Trophoblast cell (in vitro differentiated cells and primary cell): Measurements from ENCODE around the gene MAD2L2.
A peak's percentile ranks its signal among the peaks of the same experiment; 100 is the strongest.

Experiments
- DNase-seq, 2 donors: peaks; one replicate each; pipeline ENCODE4 v3.0.0-alpha.2; 2016
- H2AFZ ChIP-seq: 2 replicates; pipeline ENCODE4 v1.6.1; 2013; ENCODE audit warnings: low read length, moderate library complexity, mild to moderate bottlenecking; ENCODE audit not compliant: insufficient read depth, poor library complexity
- H2AK5ac ChIP-seq: 2 replicates; pipeline ENCODE4 v1.6.1; 2013; ENCODE audit warnings: mild to moderate bottlenecking, low read length
- H2BK120ac ChIP-seq: 2 replicates; pipeline ENCODE4 v1.6.1; 2013; ENCODE audit warnings: low read length, mild to moderate bottlenecking, moderate library complexity; ENCODE audit not compliant: insufficient read depth, poor library complexity
- H2BK12ac ChIP-seq: 2 replicates; pipeline ENCODE4 v1.6.1; 2013; ENCODE audit warnings: mild to moderate bottlenecking, low read length, moderate library complexity
- H2BK5ac ChIP-seq: 2 replicates; pipeline ENCODE4 v1.6.1; 2013; ENCODE audit warnings: low read length, low read depth, moderate library complexity, mild to moderate bottlenecking; ENCODE audit not compliant: poor library complexity
- H3K14ac ChIP-seq: 2 replicates; pipeline ENCODE4 v1.6.1; 2013; ENCODE audit warnings: mild to moderate bottlenecking, low read length
- H3K18ac ChIP-seq: 2 replicates; pipeline ENCODE4 v1.6.1; 2013; ENCODE audit warnings: mild to moderate bottlenecking, low read length
- H3K23ac ChIP-seq: 2 replicates; pipeline ENCODE4 v1.6.1; 2013; ENCODE audit warnings: low read length
- H3K27ac ChIP-seq: 2 replicates; pipeline ENCODE4 v1.5.1; 2013; ENCODE audit warnings: low read depth, mild to moderate bottlenecking, inconsistent platforms, low read length, moderate library complexity
- H3K27me3 ChIP-seq: 2 replicates; pipeline ENCODE4 v1.6.1; 2013; ENCODE audit warnings: inconsistent platforms, mild to moderate bottlenecking, low read length, moderate library complexity; ENCODE audit not compliant: insufficient read depth
- H3K36me3 ChIP-seq, 2 experiments: 1 replicate in 1 of 2; 2 replicates in 1 of 2; pipeline ENCODE4 v1.6.1; 2013; ENCODE audit warnings: low read length in 2 of 2, mild to moderate bottlenecking in 2 of 2, moderate library complexity in 1 of 2; ENCODE audit not compliant: insufficient read depth in 2 of 2, control insufficient read depth in 1 of 2
- H3K4ac ChIP-seq: 2 replicates; pipeline ENCODE4 v1.6.1; 2013; ENCODE audit warnings: low read depth, mild to moderate bottlenecking, low read length, moderate library complexity
- H3K4me1 ChIP-seq, 2 experiments: 1 replicate in 1 of 2; 2 replicates in 1 of 2; pipeline ENCODE4 v1.6.1; 2013; ENCODE audit warnings: low read length in 2 of 2, mild to moderate bottlenecking in 2 of 2, moderate library complexity in 1 of 2; ENCODE audit not compliant: insufficient read depth in 2 of 2, control insufficient read depth in 1 of 2
- H3K4me2 ChIP-seq: 2 replicates; pipeline ENCODE4 v1.6.1; 2013; ENCODE audit warnings: inconsistent platforms, mild to moderate bottlenecking, low read length, moderate library complexity
- H3K4me3 ChIP-seq: 2 replicates; pipeline ENCODE4 v1.5.1; 2013; ENCODE audit warnings: mild to moderate bottlenecking, low read depth, low read length, inconsistent platforms
- H3K79me1 ChIP-seq: one replicate; pipeline ENCODE4 v1.6.1; 2013; ENCODE audit warnings: low read length
- H3K79me2 ChIP-seq: 2 replicates; pipeline ENCODE4 v1.6.1; 2013; ENCODE audit warnings: low read length, mild to moderate bottlenecking; ENCODE audit not compliant: control insufficient read depth, insufficient read depth, poor library complexity
- H3K9ac ChIP-seq: 2 replicates; pipeline ENCODE4 v1.6.1; 2013; ENCODE audit warnings: mild to moderate bottlenecking, low read length
- H3K9me3 ChIP-seq: 2 replicates; pipeline ENCODE4 v1.6.1; 2013; ENCODE audit warnings: low read depth, mild to moderate bottlenecking, control low read depth, inconsistent platforms, low read length; ENCODE audit not compliant: insufficient read depth
- H4K12ac ChIP-seq: 2 replicates; pipeline ENCODE4 v1.6.1; 2013; ENCODE audit warnings: low read depth, mild to moderate bottlenecking, low read length, moderate library complexity
- H4K8ac ChIP-seq: 2 replicates; pipeline ENCODE4 v1.6.1; 2013; ENCODE audit warnings: low read depth, mild to moderate bottlenecking, low read length, moderate library complexity
- H4K91ac ChIP-seq: one replicate; pipeline ENCODE4 v1.6.1; 2013; ENCODE audit warnings: low read depth, mild to moderate bottlenecking, low read length, moderate library complexity
- WGBS: extraction: QIAGEN DNeasy Blood & Tissue Kit; methylation state at CpG from one replicate; pipeline ENCODE4 v1.1.7; 2013; ENCODE audit warnings: missing lambda C conversion rate; ENCODE audit not compliant: insufficient read length, insufficient coverage; ENCODE audit errors: extremely low coverage; 5-methylcytosine and 5-hydroxymethylcytosine counted together

MAD2L2 gene

GRCh38 chr1:11714831-11715575 is 34.1 kb upstream of the MAD2L2 start:
- Histone ChIP-seq H2AK5ac (no peak overlapping the region), H2AFZ (no peak overlapping the region), H2BK5ac (no peak overlapping the region), H3K18ac (no peak overlapping the region), H4K91ac (no peak overlapping the region), H3K14ac (no peak overlapping the region), H2BK120ac (no peak overlapping the region), H3K4ac (no peak overlapping the region), H3K4me3 (no peak overlapping the region), H3K36me3 (no peaks in the 10 kb centered on the region), H4K8ac (no peak overlapping the region), H3K27me3 (no peaks in the 10 kb centered on the region), H3K27ac (no peak overlapping the region), H3K79me1 (no peaks in the 10 kb centered on the region), H2BK12ac (no peak overlapping the region), H3K9ac (no peak overlapping the region), H4K12ac (no peak overlapping the region), H3K4me2 (no peak overlapping the region), H3K79me2 (no peaks in the 10 kb centered on the region), H3K9me3 (peaks cover 3% of the 10 kb centered on the region), H3K4me1 (no peaks in the 10 kb centered on the region), H3K23ac (no peak overlapping the region)
- WGBS: no CpG with 5 or more reads among the region's 24 CpGs
- DNase-seq: no peak

GRCh38 chr1:11713095-11713494 is 32.1 kb upstream of the MAD2L2 start:
- Histone ChIP-seq H3K23ac (no peak overlapping the region), H3K4ac (no peak overlapping the region), H4K91ac (no peak overlapping the region)

GRCh38 chr1:11712285-11712684 is 31.3 kb upstream of the MAD2L2 start:
- no peaks in the 10 kb centered on the region for H3K4me1 ChIP-seq
- no peak overlapping the region for H4K91ac ChIP-seq
- peaks cover 3% of the 10 kb centered on the region for H3K9me3 ChIP-seq
- H4K8ac ChIP-seq: no peak overlapping the region
- H3K36me3 ChIP-seq: no peaks in the 10 kb centered on the region
- H3K27ac ChIP-seq: no peak overlapping the region
- no peak overlapping the region for H3K4ac ChIP-seq
- H2BK5ac ChIP-seq: no peak overlapping the region
- H3K79me2 ChIP-seq: no peaks in the 10 kb centered on the region
- H2BK12ac ChIP-seq: no peak overlapping the region
- no peak overlapping the region for H3K4me3 ChIP-seq
- H3K23ac ChIP-seq: no peak overlapping the region
- H3K9ac ChIP-seq: no peak overlapping the region
- H3K79me1 ChIP-seq: no peaks in the 10 kb centered on the region
- WGBS: no CpG with 5 or more reads among the region's 8 CpGs
- H2AFZ ChIP-seq: no peak overlapping the region
- no peak overlapping the region for H3K4me2 ChIP-seq
- no peak overlapping the region for H3K14ac ChIP-seq
- no peak overlapping the region for H2BK120ac ChIP-seq
- no peaks in the 10 kb centered on the region for H3K27me3 ChIP-seq
- H3K18ac ChIP-seq: no peak overlapping the region
- no peak overlapping the region for H4K12ac ChIP-seq
- H2AK5ac ChIP-seq: no peak overlapping the region
- DNase-seq: no peak

More at GRCh38 chr1:11713095-11713494, 32.1 kb upstream of the MAD2L2 start:
- H3K4me1 ChIP-seq: no peaks in the 10 kb centered on the region
- WGBS: no CpG with 5 or more reads among the region's 11 CpGs
- no peaks in the 10 kb centered on the region for H3K79me1 ChIP-seq
- no peak overlapping the region for H3K14ac ChIP-seq
- H2BK12ac ChIP-seq: no peak overlapping the region
- H2AK5ac ChIP-seq: no peak overlapping the region
- no peak overlapping the region for H2BK120ac ChIP-seq
- H3K4me3 ChIP-seq: no peak overlapping the region
- no peak overlapping the region for H3K18ac ChIP-seq
- H3K36me3 ChIP-seq: no peaks in the 10 kb centered on the region
- no peak overlapping the region for H4K8ac ChIP-seq
- peaks cover 3% of the 10 kb centered on the region for H3K9me3 ChIP-seq
- H3K79me2 ChIP-seq: no peaks in the 10 kb centered on the region
- H2BK5ac ChIP-seq: no peak overlapping the region
- no peaks in the 10 kb centered on the region for H3K27me3 ChIP-seq
- no peak overlapping the region for H2AFZ ChIP-seq
- H3K4me2 ChIP-seq: no peak overlapping the region
- H3K9ac ChIP-seq: no peak overlapping the region
- DNase-seq: peak in 1 of 2 donors; percentile 23
- no peak overlapping the region for H3K27ac ChIP-seq
- no peak overlapping the region for H4K12ac ChIP-seq

- WGBS: no CpG with 5 or more reads among the region's 5 CpGs
- Histone ChIP-seq H4K91ac (no peak overlapping the region), H2BK12ac (no peak overlapping the region), H3K4me2 (no peak overlapping the region), H3K27ac (no peak overlapping the region), H2AFZ (no peak overlapping the region), H3K4ac (no peak overlapping the region), H3K4me1 (no peaks in the 10 kb centered on the region), H3K79me2 (no peaks in the 10 kb centered on the region), H2AK5ac (no peak overlapping the region), H3K27me3 (no peaks in the 10 kb centered on the region), H4K12ac (no peak overlapping the region), H3K23ac (no peak overlapping the region), H3K9ac (no peak overlapping the region), H4K8ac (no peak overlapping the region), H3K14ac (no peak overlapping the region), H3K18ac (no peak overlapping the region), H2BK120ac (no peak overlapping the region), H3K4me3 (no peak overlapping the region), H2BK5ac (no peak overlapping the region), H3K9me3 (peaks cover 3% of the 10 kb centered on the region), H3K79me1 (no peaks in the 10 kb centered on the region), H3K36me3 (no peaks in the 10 kb centered on the region)
- DNase-seq: no peak
Observed at GRCh38 chr1:11711490-11711889, 30.5 kb upstream of the MAD2L2 start.
